Measurements from ENCODE around the gene ZC3H12C.
"Not testable (repeated sequence)": the region's sequence is repeated elsewhere in the genome, so short reads cannot be mapped to it uniquely, and the experiment has no call there.

The ZC3H12C gene

GRCh38 chr11:110179064-110179463, 85.9 kb downstream of the ZC3H12C start:
- no peak for DNase-seq (ENCODE audit: low read depth in 2 of 2)

GRCh38 chr11:110182886-110183285, 89.7 kb downstream of the ZC3H12C start:
- peak in 1 of 2 donors; percentile 3 for DNase-seq (ENCODE audit: low read depth in 2 of 2)

GRCh38 chr11:110184456-110184855, 91.3 kb downstream of the ZC3H12C start:
- no peak for DNase-seq (ENCODE audit: low read depth in 2 of 2)

GRCh38 chr11:110185121-110185591, 92.0 kb downstream of the ZC3H12C start:
- DNase-seq (ENCODE audit: low read depth in 2 of 2) = no peak

- DNase-seq (ENCODE audit: low read depth in 2 of 2) = no peak
Observed at GRCh38 chr11:110185599-110185998, 92.4 kb downstream of the ZC3H12C start.

GRCh38 chr11:110186456-110186855, 93.3 kb downstream of the ZC3H12C start:
- DNase-seq (ENCODE audit: low read depth in 2 of 2) = no peak

GRCh38 chr11:110186867-110187266, 93.7 kb downstream of the ZC3H12C start:
- DNase-seq (ENCODE audit: low read depth in 2 of 2) = no peak

- no peak for DNase-seq (ENCODE audit: low read depth in 2 of 2)
Observed at GRCh38 chr11:110187731-110188130, 94.5 kb downstream of the ZC3H12C start.

- no peak for DNase-seq (ENCODE audit: low read depth in 2 of 2)
Observed at GRCh38 chr11:110190885-110191284, 97.7 kb downstream of the ZC3H12C start.

GRCh38 chr11:110192604-110193282, 99.6 kb downstream of the ZC3H12C start:
- DNase-seq (ENCODE audit: low read depth in 2 of 2) = not testable (repeated sequence)

- DNase-seq (ENCODE audit: low read depth in 2 of 2) = not testable (repeated sequence)
Observed at GRCh38 chr11:110194211-110194766, 101.1 kb downstream of the ZC3H12C start.

- no peak for DNase-seq (ENCODE audit: low read depth in 2 of 2)
Observed at GRCh38 chr11:110196241-110196754, 103.1 kb downstream of the ZC3H12C start.

- DNase-seq (ENCODE audit: low read depth in 2 of 2) = no peak
Observed at GRCh38 chr11:110196884-110197420, 103.8 kb downstream of the ZC3H12C start.

- no peak for DNase-seq (ENCODE audit: low read depth in 2 of 2)
Observed at GRCh38 chr11:110198031-110198729, 105.0 kb downstream of the ZC3H12C start.

GRCh38 chr11:110199184-110199981, 106.2 kb downstream of the ZC3H12C start:
- DNase-seq (ENCODE audit: low read depth in 2 of 2) = no peak

GRCh38 chr11:110200241-110200640, 107.0 kb downstream of the ZC3H12C start:
- no peak for DNase-seq (ENCODE audit: low read depth in 2 of 2)

GRCh38 chr11:110200836-110201235, 107.6 kb downstream of the ZC3H12C start:
- no peak for DNase-seq (ENCODE audit: low read depth in 2 of 2)

- DNase-seq (ENCODE audit: low read depth in 2 of 2) = no peak
Observed at GRCh38 chr11:110207123-110207522, 113.9 kb downstream of the ZC3H12C start.

- not testable (repeated sequence) for DNase-seq (ENCODE audit: low read depth in 2 of 2)
Observed at GRCh38 chr11:110208678-110209312, 115.6 kb downstream of the ZC3H12C start.

GRCh38 chr11:110209313-110209694, 116.1 kb downstream of the ZC3H12C start:
- DNase-seq (ENCODE audit: low read depth in 2 of 2) = not testable (repeated sequence)
